ENCODE measurements around the gene SPRED3.

- TF ChIP-seq CTCF (conservative IDR thresholded peaks at IDR 0.05; ENCODE audit: low read length) (no peak), EZH2phosphoT487 (IDR thresholded peaks at IDR 0.05; ENCODE audit: borderline replicate concordance, low read depth, low read length) (no peak)
Measured at GRCh38 chr19:38350883-38351282, 37.6 kb upstream of the SPRED3 start.

Data from OCI-LY7 (cell line).